ENCODE results near the gene SEMA6A. TPM values are rescaled to one million over a fixed set of nuclear protein-coding genes. Genes with fewer than 3 reads are reported as not detected.

SEMA6A gene
- total and polyA plus RNA-seq, 7 donors = 1.1 to 7.6 (median 3.1) TPM

DNA sequence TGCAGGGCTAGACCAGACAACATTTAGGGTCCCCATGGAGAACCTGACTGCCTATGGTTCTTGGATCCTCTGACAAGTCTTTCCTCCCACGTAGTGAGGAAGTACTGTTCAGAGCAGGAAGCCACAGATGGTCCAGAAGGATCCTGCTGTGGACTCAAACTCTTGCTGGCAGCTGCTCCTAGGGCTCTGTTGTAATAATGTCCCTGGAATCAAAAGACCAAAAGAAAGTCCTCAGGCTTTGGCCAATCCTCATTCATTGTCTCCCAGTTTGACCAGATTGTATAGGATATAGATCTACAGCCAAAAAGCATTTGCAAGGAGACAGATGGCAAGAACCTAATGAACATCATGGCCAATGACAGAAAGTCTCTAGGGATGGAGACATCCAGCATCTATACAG, 53.9 kb downstream of the SEMA6A start:
- intact Hi-C loops (cut with DNase I) = no loop called here
- TF ChIP-seq, protein P1, sequence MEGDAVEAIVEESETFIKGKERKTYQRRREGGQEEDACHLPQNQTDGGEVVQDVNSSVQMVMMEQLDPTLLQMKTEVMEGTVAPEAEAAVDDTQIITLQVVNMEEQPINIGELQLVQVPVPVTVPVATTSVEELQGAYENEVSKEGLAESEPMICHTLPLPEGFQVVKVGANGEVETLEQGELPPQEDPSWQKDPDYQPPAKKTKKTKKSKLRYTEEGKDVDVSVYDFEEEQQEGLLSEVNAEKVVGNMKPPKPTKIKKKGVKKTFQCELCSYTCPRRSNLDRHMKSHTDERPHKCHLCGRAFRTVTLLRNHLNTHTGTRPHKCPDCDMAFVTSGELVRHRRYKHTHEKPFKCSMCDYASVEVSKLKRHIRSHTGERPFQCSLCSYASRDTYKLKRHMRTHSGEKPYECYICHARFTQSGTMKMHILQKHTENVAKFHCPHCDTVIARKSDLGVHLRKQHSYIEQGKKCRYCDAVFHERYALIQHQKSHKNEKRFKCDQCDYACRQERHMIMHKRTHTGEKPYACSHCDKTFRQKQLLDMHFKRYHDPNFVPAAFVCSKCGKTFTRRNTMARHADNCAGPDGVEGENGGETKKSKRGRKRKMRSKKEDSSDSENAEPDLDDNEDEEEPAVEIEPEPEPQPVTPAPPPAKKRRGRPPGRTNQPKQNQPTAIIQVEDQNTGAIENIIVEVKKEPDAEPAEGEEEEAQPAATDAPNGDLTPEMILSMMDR (IDR thresholded peaks at IDR 0.05) = no peak
- no peaks in the 10 kb centered on the region for H3K27me3 ChIP-seq (ENCODE audit: insufficient read depth in 3 of 3, low read length in 2 of 3)
- DNase-seq = peak in 1 of 2 donors; percentile 21
- peak in 3 of 4 donors; percentile 50 to 66 (median 65) for ATAC-seq
- no peak overlapping the region for H3K27ac ChIP-seq
- WGBS, 3 donors = 32 to 58% (median 50%) methylated on average over 1 of the region's 1 CpG
- no peaks in the 10 kb centered on the region for H3K9me3 ChIP-seq
- H3K4me1 ChIP-seq = peaks cover 3% of the 10 kb centered on the region
- H3K4me3 ChIP-seq = no peak overlapping the region
- H3K36me3 ChIP-seq (ENCODE audit: insufficient read depth in 1 of 2, low read depth in 1 of 2) = no peaks in the 10 kb centered on the region

- Histone ChIP-seq H3K9me3 (no peaks in the 10 kb centered on the region), H3K27ac (no peak overlapping the region), H3K4me1 (peaks cover 3% of the 10 kb centered on the region), H3K27me3 (ENCODE audit: insufficient read depth in 3 of 3, low read length in 2 of 3) (no peaks in the 10 kb centered on the region), H3K4me3 (no peak overlapping the region), H3K36me3 (ENCODE audit: insufficient read depth in 1 of 2, low read depth in 1 of 2) (no peaks in the 10 kb centered on the region)
- ATAC-seq (no peak), DNase-seq (no peak)
- TF ChIP-seq, protein P1 (IDR thresholded peaks at IDR 0.05) = no peak
- WGBS, 3 donors = 59 to 76% (median 75%) methylated on average over 3 of the region's 3 CpGs
- intact Hi-C loops (cut with DNase I) = no loop called here
Measured at GRCh38 chr5:116518423-116518822, 56.2 kb downstream of the SEMA6A start.

- Histone ChIP-seq H3K4me1 (peaks cover 3% of the 10 kb centered on the region), H3K27me3 (ENCODE audit: insufficient read depth in 3 of 3, low read length in 2 of 3) (no peaks in the 10 kb centered on the region), H3K4me3 (no peak overlapping the region), H3K9me3 (no peaks in the 10 kb centered on the region), H3K27ac (no peak overlapping the region), H3K36me3 (ENCODE audit: insufficient read depth in 1 of 2, low read depth in 1 of 2) (no peaks in the 10 kb centered on the region)
- intact Hi-C loops (cut with DNase I) = no loop called here
- no peak for ATAC-seq
- DNase-seq = no peak
- 52 to 61% (median 54%) methylated on average over 2 of the region's 2 CpGs for WGBS, 3 donors
- TF ChIP-seq, protein P1 (IDR thresholded peaks at IDR 0.05) = no peak
Measured at GRCh38 chr5:116517488-116517887, 57.1 kb downstream of the SEMA6A start.

- no peaks in the 10 kb centered on the region for H3K27me3 ChIP-seq (ENCODE audit: insufficient read depth in 3 of 3, low read length in 2 of 3)
- WGBS, 3 donors = 67 to 69% (median 67%) methylated on average over 4 of the region's 4 CpGs
- H3K4me1 ChIP-seq = peaks cover 3% of the 10 kb centered on the region
- H3K4me3 ChIP-seq = no peak overlapping the region
- H3K36me3 ChIP-seq (ENCODE audit: insufficient read depth in 1 of 2, low read depth in 1 of 2) = no peaks in the 10 kb centered on the region
- no peaks in the 10 kb centered on the region for H3K9me3 ChIP-seq
- no peak for DNase-seq
- ATAC-seq = no peak
- no peak overlapping the region for H3K27ac ChIP-seq
- intact Hi-C loops (cut with DNase I) = no loop called here
- TF ChIP-seq, protein P1 (IDR thresholded peaks at IDR 0.05) = no peak
Measured at GRCh38 chr5:116516021-116516420, 58.6 kb downstream of the SEMA6A start.

- peaks cover 3% of the 10 kb centered on the region for H3K4me1 ChIP-seq
- no peaks in the 10 kb centered on the region for H3K36me3 ChIP-seq (ENCODE audit: insufficient read depth in 1 of 2, low read depth in 1 of 2)
- H3K27ac ChIP-seq = no peak overlapping the region
- H3K27me3 ChIP-seq (ENCODE audit: insufficient read depth in 3 of 3, low read length in 2 of 3) = no peaks in the 10 kb centered on the region
- ATAC-seq (no peak), DNase-seq (no peak)
- TF ChIP-seq, protein P1 (IDR thresholded peaks at IDR 0.05) = no peak
- 56 to 84% (median 65%) methylated on average over 2 of the region's 2 CpGs for WGBS, 3 donors
- H3K4me3 ChIP-seq = no peak overlapping the region
- H3K9me3 ChIP-seq = no peaks in the 10 kb centered on the region
- intact Hi-C loops (cut with DNase I) = no loop called here
Measured at GRCh38 chr5:116514421-116514970, 60.1 kb downstream of the SEMA6A start.
